Loucy (cell line): ENCODE results near the gene CHD9NB.

Experiments
- H2AFZ ChIP-seq: fragments of 200-600 bp; sonication (generic); 2 replicates; pipeline ENCODE4 v1.6.0; 2016; ENCODE audit warnings: antibody characterized with exemption, mild to moderate bottlenecking, low read length, moderate library complexity
- H3F3A ChIP-seq: fragments of 200-600 bp; 2 replicates; pipeline ENCODE4 v1.6.0; 2016; ENCODE audit warnings: antibody characterized with exemption, low read depth, mild to moderate bottlenecking
- H3K27me3 ChIP-seq: fragments of 200-600 bp; sonication (generic); 2 replicates; pipeline ENCODE4 v1.6.1; 2014; ENCODE audit warnings: low read length, mild to moderate bottlenecking; ENCODE audit not compliant: insufficient read depth, poor library complexity, severe bottlenecking
- H3K36me3 ChIP-seq: fragments of 200-600 bp; sonication (generic); 2 replicates; pipeline ENCODE4 v1.6.1; 2016; ENCODE audit warnings: low read length; ENCODE audit not compliant: insufficient read depth
- H3K4me1 ChIP-seq: fragments of 200-600 bp; sonication (generic); 2 replicates; pipeline ENCODE4 v1.5.1; 2014; ENCODE audit warnings: low read length, mild to moderate bottlenecking; ENCODE audit not compliant: insufficient read depth, poor library complexity, severe bottlenecking
- H3K4me2 ChIP-seq: fragments of 200-600 bp; sonication (generic); 2 replicates; pipeline ENCODE4 v1.6.0; 2014; ENCODE audit warnings: antibody characterized with exemption, low read length, low read depth, mild to moderate bottlenecking; ENCODE audit not compliant: poor library complexity, severe bottlenecking
- H3K4me3 ChIP-seq: fragments of 200-600 bp; sonication (generic); 2 replicates; pipeline ENCODE4 v1.5.1; 2014; ENCODE audit warnings: low read length, mild to moderate bottlenecking, mixed read lengths; ENCODE audit not compliant: poor library complexity, severe bottlenecking
- H3K79me2 ChIP-seq: fragments of 200-600 bp; sonication (generic); 2 replicates; pipeline ENCODE4 v1.6.1; 2014; ENCODE audit warnings: low read length; ENCODE audit not compliant: insufficient read depth
- H3K9ac ChIP-seq: fragments of 200-600 bp; sonication (generic); 2 replicates; pipeline ENCODE4 v1.6.0; 2014; ENCODE audit warnings: mild to moderate bottlenecking, low read depth, low read length, moderate library complexity; ENCODE audit not compliant: poor library complexity, severe bottlenecking
- H3K9me2 ChIP-seq: fragments of 200-600 bp; sonication (generic); replicated peaks from 2 replicates; pipeline ENCODE4 v1.6.1; 2016; ENCODE audit warnings: low read depth, low read length, mixed read lengths
- H3K9me3 ChIP-seq: fragments of 200-600 bp; sonication (generic); 2 replicates; pipeline ENCODE4 v1.6.1; 2014; ENCODE audit warnings: mild to moderate bottlenecking, antibody characterized with exemption, low read length, low read depth; ENCODE audit not compliant: insufficient read depth
- H4K20me1 ChIP-seq: fragments of 200-600 bp; sonication (generic); 2 replicates; pipeline ENCODE4 v1.6.0; 2014; ENCODE audit warnings: antibody characterized with exemption, low read length, mild to moderate bottlenecking; ENCODE audit not compliant: insufficient read depth, poor library complexity, severe bottlenecking
- CTCF ChIP-seq: fragments of 200-600 bp; sonication (generic); conservative IDR thresholded peaks from 2 replicates; pipeline ENCODE4 v1.5.1; 2014; ENCODE audit warnings: mild to moderate bottlenecking, antibody characterized with exemption, low read length
- EZH2phosphoT487 ChIP-seq: fragments of 200-600 bp; IDR thresholded peaks from 2 replicates; pipeline ENCODE4 v1.6.1; 2018; ENCODE audit warnings: antibody characterized with exemption, mild to moderate bottlenecking, moderate library complexity, borderline replicate concordance

The CHD9NB gene

GRCh38 chr16:52991572-52991971 is 61.1 kb downstream of the CHD9NB start:
- no peak overlapping the region for H3K9ac ChIP-seq
- H3K9me2 ChIP-seq, result no peaks in the 10 kb centered on the region
- H3F3A ChIP-seq, result no peaks in the 10 kb centered on the region
- no peaks in the 10 kb centered on the region for H3K27me3 ChIP-seq
- no peak overlapping the region for H3K4me2 ChIP-seq
- H3K36me3 ChIP-seq, result no peaks in the 10 kb centered on the region
- no peaks in the 10 kb centered on the region for H4K20me1 ChIP-seq
- TF ChIP-seq EZH2phosphoT487 (no peak), CTCF (no peak)
- no peaks in the 10 kb centered on the region for H3K4me1 ChIP-seq
- no peak overlapping the region for H3K4me3 ChIP-seq
- no peak overlapping the region for H2AFZ ChIP-seq
- H3K9me3 ChIP-seq, result no peaks in the 10 kb centered on the region
- no peaks in the 10 kb centered on the region for H3K79me2 ChIP-seq
